Measurements from ENCODE around the gene TMEM126A.
"Not testable (repeated sequence)": the region's sequence is repeated elsewhere in the genome, so short reads cannot be mapped to it uniquely, and the experiment has no call there.

Gene TMEM126A

DNA sequence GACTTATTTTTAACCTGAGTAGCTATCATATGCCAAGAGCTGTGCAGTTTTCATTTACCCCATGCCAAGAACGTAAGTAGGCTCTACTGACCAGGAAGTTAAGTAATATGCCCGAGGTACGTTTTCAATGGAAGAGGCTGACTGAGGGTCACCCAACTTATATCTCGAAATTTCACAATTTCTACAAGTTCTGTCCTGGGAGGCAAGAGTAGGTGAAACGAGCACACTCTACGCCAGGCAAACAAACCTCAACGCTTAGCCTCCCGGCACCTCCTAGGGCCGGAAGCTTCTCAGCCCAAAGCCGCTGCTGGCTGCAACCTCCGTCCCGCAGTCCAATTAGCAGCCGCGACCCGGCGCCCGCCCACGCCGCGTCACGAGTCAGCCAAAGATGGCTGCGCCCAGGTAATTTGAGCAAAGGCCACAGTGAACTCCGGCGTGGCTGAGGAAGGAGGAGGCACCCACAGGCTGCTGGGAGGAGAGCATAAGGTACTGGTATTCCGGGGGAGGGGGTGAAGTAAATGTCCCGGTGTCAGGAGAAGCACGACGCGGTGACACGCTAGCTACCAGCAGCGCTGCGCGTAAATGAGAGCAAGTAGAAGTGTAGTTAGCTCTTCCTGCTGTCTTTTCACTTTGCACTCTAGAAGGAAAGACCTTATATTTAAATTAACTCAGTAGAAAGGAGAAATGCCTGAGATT lies at the start of gene TMEM126A:
Gene TMEM126A, plus strand, starts transcription at position 364 of the 696 bp plus-strand sequence. CDS start 2,289 bp downstream, outside the sequence.
- DNase-seq (ENCODE audit: low read depth, low spot score), result peak; percentile 84
- TF ChIP-seq, protein P1, sequence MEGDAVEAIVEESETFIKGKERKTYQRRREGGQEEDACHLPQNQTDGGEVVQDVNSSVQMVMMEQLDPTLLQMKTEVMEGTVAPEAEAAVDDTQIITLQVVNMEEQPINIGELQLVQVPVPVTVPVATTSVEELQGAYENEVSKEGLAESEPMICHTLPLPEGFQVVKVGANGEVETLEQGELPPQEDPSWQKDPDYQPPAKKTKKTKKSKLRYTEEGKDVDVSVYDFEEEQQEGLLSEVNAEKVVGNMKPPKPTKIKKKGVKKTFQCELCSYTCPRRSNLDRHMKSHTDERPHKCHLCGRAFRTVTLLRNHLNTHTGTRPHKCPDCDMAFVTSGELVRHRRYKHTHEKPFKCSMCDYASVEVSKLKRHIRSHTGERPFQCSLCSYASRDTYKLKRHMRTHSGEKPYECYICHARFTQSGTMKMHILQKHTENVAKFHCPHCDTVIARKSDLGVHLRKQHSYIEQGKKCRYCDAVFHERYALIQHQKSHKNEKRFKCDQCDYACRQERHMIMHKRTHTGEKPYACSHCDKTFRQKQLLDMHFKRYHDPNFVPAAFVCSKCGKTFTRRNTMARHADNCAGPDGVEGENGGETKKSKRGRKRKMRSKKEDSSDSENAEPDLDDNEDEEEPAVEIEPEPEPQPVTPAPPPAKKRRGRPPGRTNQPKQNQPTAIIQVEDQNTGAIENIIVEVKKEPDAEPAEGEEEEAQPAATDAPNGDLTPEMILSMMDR (IDR thresholded peaks at IDR 0.05; ENCODE audit: low read depth, low read length), result no peak
- peak within 1 kb of the TSS; percentile 76 for H3K4me3 ChIP-seq (ENCODE audit: low read depth, low read length)
- in situ Hi-C loops (cut with HindIII; ENCODE audit: low sequenced_read_pairs), result no loop called here

- in situ Hi-C loops (cut with HindIII; ENCODE audit: low sequenced_read_pairs), result no loop called here
- H3K4me3 ChIP-seq (ENCODE audit: low read depth, low read length), result no peak overlapping the region
- no peak for DNase-seq (ENCODE audit: low read depth, low spot score)
- TF ChIP-seq, protein P1 (IDR thresholded peaks at IDR 0.05; ENCODE audit: low read depth, low read length), result no peak
Observed at GRCh38 chr11:85599083-85599482, 48.7 kb upstream of the TMEM126A start.

GRCh38 chr11:85602526-85603213 lies 45.1 kb upstream of the TMEM126A start:
- TF ChIP-seq, protein P1 (IDR thresholded peaks at IDR 0.05; ENCODE audit: low read depth, low read length), result no peak
- no peak overlapping the region for H3K4me3 ChIP-seq (ENCODE audit: low read depth, low read length)
- DNase-seq (ENCODE audit: low read depth, low spot score), result no peak
- in situ Hi-C loops (cut with HindIII; ENCODE audit: low sequenced_read_pairs), result no loop called here

DNA sequence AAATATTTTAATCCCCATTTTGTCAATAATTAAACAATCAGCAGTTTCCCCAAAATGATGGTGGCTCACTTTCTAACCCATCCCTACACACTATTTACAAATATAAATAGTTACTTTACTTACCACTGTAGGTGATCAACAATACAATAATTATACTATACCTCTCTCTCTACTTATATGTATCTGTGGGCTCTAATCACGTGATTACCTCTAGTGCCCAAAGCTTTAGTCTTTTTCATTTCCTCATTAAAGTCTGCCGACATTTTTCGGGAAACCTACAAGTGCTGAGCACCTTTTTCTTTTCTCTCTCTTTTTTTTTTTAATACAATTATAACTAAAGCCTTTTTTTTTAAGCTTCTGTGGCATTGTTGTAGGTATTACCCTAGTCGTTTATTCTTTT lies 44.5 kb upstream of the TMEM126A start:
- in situ Hi-C loops (cut with HindIII; ENCODE audit: low sequenced_read_pairs), result no loop called here
- H3K4me3 ChIP-seq (ENCODE audit: low read depth, low read length), result no peak overlapping the region
- no peak for DNase-seq (ENCODE audit: low read depth, low spot score)
- TF ChIP-seq, protein P1 (IDR thresholded peaks at IDR 0.05; ENCODE audit: low read depth, low read length), result no peak

DNA sequence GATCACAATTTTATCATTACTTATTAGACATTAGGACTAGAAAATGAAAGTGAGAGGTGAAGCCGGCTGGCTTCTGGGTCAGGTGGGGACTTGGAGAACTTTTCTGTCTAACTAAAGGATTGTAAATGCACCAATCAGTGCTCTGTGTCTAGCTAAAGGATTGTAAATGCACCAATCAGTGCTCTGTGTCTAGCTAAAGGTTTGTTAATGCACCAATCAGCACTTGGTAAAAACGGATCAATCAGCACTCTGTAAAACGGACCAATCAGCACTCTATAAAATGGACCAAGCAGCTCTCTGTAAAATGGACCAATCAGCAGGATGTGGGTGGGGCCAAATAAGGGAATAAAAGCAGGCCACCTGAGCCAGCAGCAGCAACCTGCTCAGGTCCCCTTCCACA lies 41.5 kb upstream of the TMEM126A start:
- H3K4me3 ChIP-seq (ENCODE audit: low read depth, low read length); DNase-seq (ENCODE audit: low read depth, low spot score); in situ Hi-C loops (cut with HindIII; ENCODE audit: low sequenced_read_pairs): not testable (repeated sequence)

- DNase-seq (ENCODE audit: low read depth, low spot score); in situ Hi-C loops (cut with HindIII; ENCODE audit: low sequenced_read_pairs); H3K4me3 ChIP-seq (ENCODE audit: low read depth, low read length): not testable (repeated sequence)
Observed at GRCh38 chr11:85608621-85609020, 39.1 kb upstream of the TMEM126A start.

DNA sequence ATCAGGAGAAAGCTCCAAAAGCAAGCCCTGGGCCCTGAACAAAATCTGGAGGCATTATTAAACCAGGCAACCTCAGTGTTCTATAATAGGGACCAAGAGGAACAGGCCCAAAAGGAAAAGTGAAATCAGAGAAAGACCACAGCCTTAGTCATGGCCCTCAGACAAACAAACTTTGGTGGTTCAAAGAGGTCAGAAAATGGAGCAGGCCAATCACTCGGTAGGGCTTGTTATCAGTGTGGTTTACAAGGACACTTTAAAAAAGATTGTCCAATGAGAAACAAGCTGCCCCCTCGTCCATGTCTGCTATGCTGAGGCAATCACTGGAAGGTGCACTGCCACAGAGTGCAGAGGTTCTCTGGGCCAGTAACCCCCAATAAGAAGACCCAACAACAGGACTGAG lies 38.5 kb upstream of the TMEM126A start:
- in situ Hi-C loops (cut with HindIII; ENCODE audit: low sequenced_read_pairs); H3K4me3 ChIP-seq (ENCODE audit: low read depth, low read length); DNase-seq (ENCODE audit: low read depth, low spot score): not testable (repeated sequence)

DNA sequence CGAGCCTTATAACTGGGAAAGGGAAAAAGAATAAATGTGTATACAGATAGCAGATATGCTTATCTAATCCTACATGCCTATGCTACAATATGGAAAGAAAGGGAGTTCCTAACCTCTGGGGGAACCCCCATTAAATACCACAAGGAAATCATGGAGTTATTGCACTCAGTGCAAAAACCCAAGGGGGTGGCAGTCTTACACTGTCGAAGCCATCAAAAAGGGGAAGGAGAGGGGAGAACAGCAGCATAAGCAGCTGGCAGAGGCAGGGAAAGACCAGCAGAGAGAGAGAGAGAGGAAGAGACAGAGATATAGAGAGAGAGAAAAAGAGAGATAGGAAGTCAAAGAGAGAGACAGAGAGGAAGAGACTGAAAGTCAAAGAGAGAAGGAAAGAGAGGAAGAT lies 36.1 kb upstream of the TMEM126A start:
- in situ Hi-C loops (cut with HindIII; ENCODE audit: low sequenced_read_pairs); H3K4me3 ChIP-seq (ENCODE audit: low read depth, low read length); DNase-seq (ENCODE audit: low read depth, low spot score): not testable (repeated sequence)
